HTR-8/SVneo (cell line): Measurements from ENCODE around the gene THTPA.
"Not testable (repeated sequence)": the region's sequence is repeated elsewhere in the genome, so short reads cannot be mapped to it uniquely, and the experiment has no call there.

Experiments used
- DNase-seq: peaks from one replicate; pipeline ENCODE4 v3.0.0; 2011; ENCODE audit warnings: low spot score, mixed read lengths; ENCODE audit not compliant: insufficient read length
- FAIRE-seq: peaks from 2 replicates; lab custom pipeline; 2011; peaks lifted over from hg19 to GRCh38; lab: Jason Lieb, UNC

Gene THTPA

DNA sequence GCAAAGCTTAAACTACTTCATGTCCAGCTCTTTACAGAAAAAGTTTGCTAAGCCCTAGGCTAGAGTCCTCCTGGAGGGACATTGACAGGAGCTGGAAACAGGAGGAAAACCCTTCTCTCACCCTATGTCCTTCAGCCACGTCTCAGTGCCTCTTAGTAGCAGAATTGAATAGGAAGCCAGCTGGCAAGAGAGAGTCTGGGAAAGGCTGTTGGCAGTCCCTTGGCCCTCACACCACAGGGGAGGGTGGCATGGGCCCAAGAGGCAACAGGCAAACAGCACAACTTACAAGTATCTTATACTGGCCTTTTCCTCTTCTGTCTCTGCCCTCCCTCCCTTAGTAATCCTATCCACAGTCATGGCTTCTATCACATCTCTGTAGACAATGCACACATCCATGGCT, 52.4 kb downstream of the THTPA start:
- FAIRE-seq (no peak), DNase-seq (no peak)

DNA sequence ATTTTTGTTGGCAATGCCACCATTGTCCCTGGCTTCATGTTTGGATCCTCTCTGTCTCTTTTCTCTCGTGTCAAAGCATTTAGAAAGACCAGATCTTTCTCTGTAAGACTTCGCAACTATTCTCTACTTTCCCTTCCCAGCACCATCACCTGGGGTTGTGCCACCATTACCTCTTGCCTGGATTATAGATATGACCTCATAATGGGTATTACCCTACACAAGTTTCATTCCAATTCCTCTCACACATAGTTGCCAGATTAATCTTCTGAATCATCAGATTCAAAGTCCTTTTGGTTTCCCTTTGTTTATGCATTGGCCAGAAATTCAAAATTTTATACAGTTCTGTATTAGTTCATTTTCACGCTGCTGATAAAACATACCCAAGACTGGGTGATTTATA, 52.9 kb downstream of the THTPA start:
- no peak for FAIRE-seq
- no peak for DNase-seq

DNA sequence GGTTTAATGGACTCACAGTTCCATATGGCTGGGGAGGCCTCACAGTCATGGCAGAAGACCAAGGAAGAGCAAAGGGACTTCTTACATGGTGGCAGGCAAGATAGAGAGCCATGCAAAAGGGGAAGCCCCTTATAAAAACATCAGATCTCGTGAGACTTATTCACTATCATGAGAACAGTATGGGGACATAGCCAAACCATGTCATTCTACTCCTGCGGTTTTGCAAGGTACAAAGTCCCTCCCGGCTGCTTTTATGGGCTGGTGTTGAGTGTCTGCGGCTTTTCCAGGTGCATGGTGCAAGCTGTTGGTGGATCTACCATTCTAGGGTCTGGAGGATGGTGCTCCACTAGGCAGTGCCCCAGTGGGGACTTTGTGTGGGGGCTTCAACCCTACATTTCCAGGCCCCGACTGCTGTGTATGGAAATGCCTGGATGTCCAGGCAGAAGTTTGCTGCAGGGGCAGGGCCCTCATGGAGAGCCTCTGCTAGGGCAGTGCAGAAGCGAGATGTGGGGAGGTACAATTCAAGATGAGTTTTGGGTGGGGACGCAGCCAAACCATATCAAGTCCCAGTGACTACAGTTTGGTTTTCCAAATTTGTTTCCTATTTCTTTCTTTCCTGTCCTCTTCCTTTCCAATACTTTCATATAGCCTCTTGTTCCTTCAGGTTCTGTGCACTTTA, 53.5 kb downstream of the THTPA start:
- not testable (repeated sequence) for FAIRE-seq, DNase-seq
